Lower leg skin (tissue), 4 donors: ENCODE results near the gene ABCA13. TPM values are rescaled to one million over a fixed set of nuclear protein-coding genes. Genes with fewer than 3 reads are reported as not detected.

Experiments used
- DNase-seq, 2 donors: peaks; one replicate each; pipeline ENCODE4 v3.0.0-alpha.2; 2019; ENCODE audit warnings: low spot score in 2 of 2
- H3K4me3 ChIP-seq: fragments of 200-600 bp; sonication (generic); 2 replicates; pipeline ENCODE4 v1.5.1; 2017; ENCODE audit warnings: mild to moderate bottlenecking, low read depth; ENCODE audit not compliant: poor library complexity, severe bottlenecking
- POLR2A ChIP-seq, 2 donors: fragments of 450-650 bp; IDR thresholded peaks; one replicate each; pipeline ENCODE4 v1.6.1; 2016 to 2017; ENCODE audit warnings: antibody characterized with exemption in 2 of 2, mild to moderate bottlenecking in 1 of 2, moderate library complexity in 1 of 2
- WGBS, 2 donors: methylation state at CpG; one replicate each; pipeline ENCODE4 v1.1.5; 2018; 5-methylcytosine and 5-hydroxymethylcytosine counted together
- intact Hi-C: fragments of 100-400 bp; cut with DNase I; formaldehyde crosslinking; loops from one replicate; pipeline ENCODE4 v1.15.0; 2023; ENCODE audit warnings: low total_unique reads
- total RNA-seq, 4 donors: library from RNA; depleted of rRNA; stranded (reverse); fragments of >200 nt; gene quantifications; one replicate each; pipeline ENCODE4 v1.1.0, GENCODE V29; 2016
- TF ChIP-seq, protein P1 (sequence below), 3 donors: fragments of 450-650 bp; IDR thresholded peaks; one replicate each; pipeline ENCODE4 v1.5.1; 2016; ENCODE audit warnings: antibody characterized with exemption in 3 of 3, mild to moderate bottlenecking in 3 of 3, moderate library complexity in 2 of 3

The ABCA13 gene
- total RNA-seq, 4 donors from 2014 or later: 0.08 to 1.7 (median 0.52) TPM

DNA sequence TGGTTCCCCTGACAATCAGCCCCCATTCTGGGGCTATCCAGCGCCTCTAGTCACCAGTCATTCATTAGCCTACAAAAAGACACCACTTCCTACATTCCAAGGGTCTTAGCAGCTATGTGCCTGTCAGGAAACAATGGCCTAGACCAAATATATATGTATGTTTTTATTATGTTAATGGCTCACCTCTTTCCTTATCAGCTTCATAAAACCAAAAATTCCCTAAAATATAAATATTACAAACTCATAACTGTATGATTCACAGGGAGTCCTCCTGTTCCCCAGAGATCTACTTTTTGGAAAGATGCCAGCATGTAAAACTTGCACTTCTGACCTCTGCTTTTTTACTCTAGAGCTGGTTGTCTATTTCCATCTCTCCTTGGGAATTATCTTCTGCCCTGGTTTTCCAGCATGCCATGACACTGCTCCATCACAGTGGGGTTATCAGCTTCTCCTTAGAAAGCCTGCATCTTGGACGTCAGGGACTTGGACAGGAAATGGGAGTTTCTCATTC lies 79.2 kb downstream of the ABCA13 start:
- no peak for DNase-seq

DNA sequence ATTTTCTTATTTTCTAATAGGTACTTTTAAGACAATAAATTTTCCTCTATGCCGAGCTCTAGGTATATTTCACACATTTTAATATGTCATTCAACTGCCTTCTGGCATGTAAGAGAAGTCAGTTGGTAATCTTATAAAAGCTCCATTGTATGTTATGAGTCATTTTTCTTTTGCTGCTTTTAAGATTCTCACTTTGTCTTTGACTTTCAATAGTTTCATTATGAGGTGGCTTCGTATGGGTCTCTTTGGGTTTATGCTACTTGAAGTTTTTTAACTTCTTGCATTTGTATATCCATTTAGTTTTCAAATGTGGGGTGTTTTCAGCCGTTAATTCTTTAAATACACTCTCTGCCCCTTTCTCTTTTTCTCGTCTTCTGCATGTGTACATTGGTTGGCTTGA lies 80.5 kb downstream of the ABCA13 start:
- TF ChIP-seq, protein P1, sequence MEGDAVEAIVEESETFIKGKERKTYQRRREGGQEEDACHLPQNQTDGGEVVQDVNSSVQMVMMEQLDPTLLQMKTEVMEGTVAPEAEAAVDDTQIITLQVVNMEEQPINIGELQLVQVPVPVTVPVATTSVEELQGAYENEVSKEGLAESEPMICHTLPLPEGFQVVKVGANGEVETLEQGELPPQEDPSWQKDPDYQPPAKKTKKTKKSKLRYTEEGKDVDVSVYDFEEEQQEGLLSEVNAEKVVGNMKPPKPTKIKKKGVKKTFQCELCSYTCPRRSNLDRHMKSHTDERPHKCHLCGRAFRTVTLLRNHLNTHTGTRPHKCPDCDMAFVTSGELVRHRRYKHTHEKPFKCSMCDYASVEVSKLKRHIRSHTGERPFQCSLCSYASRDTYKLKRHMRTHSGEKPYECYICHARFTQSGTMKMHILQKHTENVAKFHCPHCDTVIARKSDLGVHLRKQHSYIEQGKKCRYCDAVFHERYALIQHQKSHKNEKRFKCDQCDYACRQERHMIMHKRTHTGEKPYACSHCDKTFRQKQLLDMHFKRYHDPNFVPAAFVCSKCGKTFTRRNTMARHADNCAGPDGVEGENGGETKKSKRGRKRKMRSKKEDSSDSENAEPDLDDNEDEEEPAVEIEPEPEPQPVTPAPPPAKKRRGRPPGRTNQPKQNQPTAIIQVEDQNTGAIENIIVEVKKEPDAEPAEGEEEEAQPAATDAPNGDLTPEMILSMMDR (IDR thresholded peaks at IDR 0.05): no peak
- no peak for TF ChIP-seq POLR2A (IDR thresholded peaks at IDR 0.05)

More for the DNA sequence above, 79.2 kb downstream of the ABCA13 start:
- 56 to 64% methylated on average over 2 of the region's 2 CpGs for WGBS, 2 donors
- no peak overlapping the region for H3K4me3 ChIP-seq
- intact Hi-C loops: no loop called here
- TF ChIP-seq, protein P1 (IDR thresholded peaks at IDR 0.05): no peak
- no peak for TF ChIP-seq POLR2A (IDR thresholded peaks at IDR 0.05)

DNA sequence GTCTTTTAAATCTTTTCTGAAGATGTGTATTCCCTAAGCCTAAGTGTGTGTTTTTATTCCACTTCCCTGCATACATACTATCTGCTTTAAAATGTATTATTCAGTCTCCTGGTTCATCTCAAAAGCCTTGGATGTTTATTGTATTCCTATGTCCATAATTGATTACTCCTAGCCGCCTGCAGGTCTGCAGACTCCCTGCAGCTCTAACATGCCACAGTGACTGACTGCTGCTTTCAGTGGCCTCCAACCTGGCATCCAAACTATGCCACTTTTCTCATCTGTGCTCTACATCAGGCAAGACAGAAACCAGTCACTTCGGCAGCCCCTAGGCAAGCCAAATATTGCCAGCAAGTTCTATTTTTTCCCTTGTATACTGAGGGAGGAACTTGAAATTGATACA lies 81.7 kb downstream of the ABCA13 start:
- no peak for DNase-seq
- TF ChIP-seq, protein P1 (IDR thresholded peaks at IDR 0.05): no peak
- TF ChIP-seq POLR2A (IDR thresholded peaks at IDR 0.05): no peak
- H3K4me3 ChIP-seq: no peak overlapping the region
- 50 to 59% methylated on average over 2 of the region's 2 CpGs for WGBS, 2 donors
- intact Hi-C loops: no loop called here

More for the DNA sequence above, 80.5 kb downstream of the ABCA13 start:
- WGBS, 2 donors: 67 to 71% methylated on average over 4 of the region's 4 CpGs
- no peak for DNase-seq
- intact Hi-C loops: no loop called here
- H3K4me3 ChIP-seq: no peak overlapping the region

DNA sequence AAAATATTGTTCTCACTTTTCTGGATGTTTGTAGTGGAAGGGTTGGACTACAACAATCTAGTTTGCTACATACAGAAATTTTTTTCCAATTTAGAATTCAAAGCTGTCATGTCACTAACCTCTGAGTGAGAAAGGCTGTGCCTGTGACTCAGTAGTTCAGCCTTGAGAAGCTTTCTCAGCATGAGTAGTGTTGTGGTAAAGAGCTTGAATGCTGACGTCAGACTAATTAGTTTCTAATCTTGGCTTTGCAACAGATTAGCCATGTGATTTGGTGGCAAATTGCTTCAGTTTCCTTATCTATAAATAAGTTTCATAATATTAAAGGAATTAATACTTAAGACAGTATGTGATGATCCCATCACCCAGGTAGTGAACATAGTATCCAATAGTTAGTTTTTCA lies 83.8 kb downstream of the ABCA13 start:
- DNase-seq: no peak
- 32 to 33% methylated on average over 1 of the region's 1 CpG for WGBS, 2 donors
- no peak overlapping the region for H3K4me3 ChIP-seq
- intact Hi-C loops: no loop called here
- no peak for TF ChIP-seq POLR2A (IDR thresholded peaks at IDR 0.05)
- TF ChIP-seq, protein P1 (IDR thresholded peaks at IDR 0.05): no peak

DNA sequence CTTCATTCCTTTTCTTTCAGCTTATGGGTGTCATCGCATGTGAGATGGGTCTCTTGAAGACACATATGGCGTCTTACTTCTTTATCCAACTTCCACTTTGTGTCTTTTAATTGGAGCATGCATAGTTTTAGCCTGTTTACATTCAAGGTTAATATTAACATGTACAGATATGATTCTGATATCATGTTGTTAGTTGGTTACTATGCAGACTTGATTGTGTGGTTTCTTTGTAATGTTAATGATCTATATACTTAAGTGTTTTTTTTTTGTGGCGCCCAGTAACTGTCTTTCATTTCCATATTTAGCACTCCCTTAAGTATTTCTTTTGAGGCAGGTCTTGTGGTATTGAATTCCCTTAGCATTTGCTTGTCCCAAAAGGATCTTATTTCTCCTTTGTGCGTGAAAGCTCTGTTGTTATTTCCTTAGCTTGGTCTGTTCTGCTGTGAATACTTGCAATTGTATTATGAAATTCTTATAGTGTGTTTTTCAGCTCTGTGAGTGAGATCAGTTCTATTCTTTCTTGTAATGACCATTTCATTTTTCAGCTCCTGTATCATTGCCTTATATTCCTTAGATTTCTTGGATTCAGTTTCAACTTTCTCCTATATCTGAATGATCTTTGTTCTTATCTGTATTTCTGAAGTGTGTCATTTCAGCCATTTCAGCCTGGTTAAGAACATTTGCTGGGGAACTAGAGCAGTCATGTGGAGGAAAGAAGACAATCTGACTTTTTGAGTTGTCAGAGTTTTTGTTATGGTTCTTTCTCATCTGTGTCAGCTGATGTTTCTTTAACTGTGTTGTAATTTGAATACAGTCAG lies 88.4 kb downstream of the ABCA13 start:
- intact Hi-C loops: no loop called here
- 89 to 92% methylated on average over 4 of the region's 4 CpGs for WGBS, 2 donors

More for the DNA sequence above, 88.4 kb downstream of the ABCA13 start:
- no peak overlapping the region for H3K4me3 ChIP-seq
- TF ChIP-seq, protein P1 (IDR thresholded peaks at IDR 0.05): no peak
- TF ChIP-seq POLR2A (IDR thresholded peaks at IDR 0.05): no peak
- DNase-seq: no peak
